ENCODE results near the gene EFCAB6.

Gene EFCAB6

GRCh38 chr22:43526117-43526655 lies 285.9 kb downstream of the EFCAB6 start:
- TF ChIP-seq GATA1 (IDR thresholded peaks at IDR 0.05; ENCODE audit: low read depth, low read length) (no peak), POLR2A (IDR thresholded peaks at IDR 0.05; ENCODE audit: low read length) (no peak)
- DNase-seq: no peak

- TF ChIP-seq POLR2A (IDR thresholded peaks at IDR 0.05; ENCODE audit: low read length) (no peak), GATA1 (IDR thresholded peaks at IDR 0.05; ENCODE audit: low read depth, low read length) (no peak)
- no peak for DNase-seq
Measured at GRCh38 chr22:43521716-43522115, 290.4 kb downstream of the EFCAB6 start.

GRCh38 chr22:43520632-43521039 lies 291.5 kb downstream of the EFCAB6 start:
- DNase-seq: no peak
- TF ChIP-seq POLR2A (IDR thresholded peaks at IDR 0.05; ENCODE audit: low read length) (no peak), GATA1 (IDR thresholded peaks at IDR 0.05; ENCODE audit: low read depth, low read length) (no peak)

GRCh38 chr22:43516996-43517635 lies 295.0 kb downstream of the EFCAB6 start:
- DNase-seq: no peak
- TF ChIP-seq GATA1 (IDR thresholded peaks at IDR 0.05; ENCODE audit: low read depth, low read length): no peak
- no peak for TF ChIP-seq POLR2A (IDR thresholded peaks at IDR 0.05; ENCODE audit: low read length)

- no peak for DNase-seq
- no peak for TF ChIP-seq POLR2A (IDR thresholded peaks at IDR 0.05; ENCODE audit: low read length)
- no peak for TF ChIP-seq GATA1 (IDR thresholded peaks at IDR 0.05; ENCODE audit: low read depth, low read length)
Measured at GRCh38 chr22:43516386-43516785, 295.7 kb downstream of the EFCAB6 start.

- TF ChIP-seq POLR2A (IDR thresholded peaks at IDR 0.05; ENCODE audit: low read length): no peak
- TF ChIP-seq GATA1 (IDR thresholded peaks at IDR 0.05; ENCODE audit: low read depth, low read length): no peak
- DNase-seq: no peak
Measured at GRCh38 chr22:43515902-43516301, 296.2 kb downstream of the EFCAB6 start.

GRCh38 chr22:43515411-43515810 lies 296.7 kb downstream of the EFCAB6 start:
- DNase-seq: no peak
- TF ChIP-seq POLR2A (IDR thresholded peaks at IDR 0.05; ENCODE audit: low read length) (no peak), GATA1 (IDR thresholded peaks at IDR 0.05; ENCODE audit: low read depth, low read length) (no peak)

GRCh38 chr22:43514476-43515157 lies 297.5 kb downstream of the EFCAB6 start:
- no peak for TF ChIP-seq GATA1 (IDR thresholded peaks at IDR 0.05; ENCODE audit: low read depth, low read length)
- TF ChIP-seq POLR2A (IDR thresholded peaks at IDR 0.05; ENCODE audit: low read length): no peak
- no peak for DNase-seq

GRCh38 chr22:43512279-43512678 lies 299.8 kb downstream of the EFCAB6 start:
- TF ChIP-seq POLR2A (IDR thresholded peaks at IDR 0.05; ENCODE audit: low read length) (no peak), GATA1 (IDR thresholded peaks at IDR 0.05; ENCODE audit: low read depth, low read length) (no peak)
- DNase-seq: no peak

GRCh38 chr22:43511276-43511910 lies 300.7 kb downstream of the EFCAB6 start:
- no peak for TF ChIP-seq POLR2A (IDR thresholded peaks at IDR 0.05; ENCODE audit: low read length)
- TF ChIP-seq GATA1 (IDR thresholded peaks at IDR 0.05; ENCODE audit: low read depth, low read length): no peak
- no peak for DNase-seq

- DNase-seq: no peak
- TF ChIP-seq POLR2A (IDR thresholded peaks at IDR 0.05; ENCODE audit: low read length): no peak
- TF ChIP-seq GATA1 (IDR thresholded peaks at IDR 0.05; ENCODE audit: low read depth, low read length): no peak
Measured at GRCh38 chr22:43510281-43511070, 301.6 kb downstream of the EFCAB6 start.

GRCh38 chr22:43509337-43509736 lies 302.8 kb downstream of the EFCAB6 start:
- DNase-seq: no peak

GRCh38 chr22:43508489-43508888 lies 303.6 kb downstream of the EFCAB6 start:
- TF ChIP-seq POLR2A (IDR thresholded peaks at IDR 0.05; ENCODE audit: low read length): no peak
- TF ChIP-seq GATA1 (IDR thresholded peaks at IDR 0.05; ENCODE audit: low read depth, low read length): no peak
- DNase-seq: no peak

More at GRCh38 chr22:43509337-43509736, 302.8 kb downstream of the EFCAB6 start:
- TF ChIP-seq POLR2A (IDR thresholded peaks at IDR 0.05; ENCODE audit: low read length) (no peak), GATA1 (IDR thresholded peaks at IDR 0.05; ENCODE audit: low read depth, low read length) (no peak)

- no peak for TF ChIP-seq POLR2A (IDR thresholded peaks at IDR 0.05; ENCODE audit: low read length)
- TF ChIP-seq GATA1 (IDR thresholded peaks at IDR 0.05; ENCODE audit: low read depth, low read length): no peak
- no peak for DNase-seq
Measured at GRCh38 chr22:43507235-43507634, 304.9 kb downstream of the EFCAB6 start.

All from erythroblast (primary cell).